Measurements from ENCODE around the gene UPP2.

The UPP2 gene

GRCh38 chr2:158095269-158095668 lies 6.4 kb upstream of the UPP2 start:
- no peak for TF ChIP-seq CTCF (conservative IDR thresholded peaks at IDR 0.05)
- no peak overlapping the region for H3K27ac ChIP-seq

GRCh38 chr2:158095912-158096311 lies 5.8 kb upstream of the UPP2 start:
- H3K27ac ChIP-seq, result no peak overlapping the region
- TF ChIP-seq CTCF (conservative IDR thresholded peaks at IDR 0.05), result no peak

GRCh38 chr2:158097481-158097880 lies 4.2 kb upstream of the UPP2 start:
- no peak overlapping the region for H3K27ac ChIP-seq
- TF ChIP-seq CTCF (conservative IDR thresholded peaks at IDR 0.05), result no peak

- TF ChIP-seq CTCF (conservative IDR thresholded peaks at IDR 0.05), result no peak
- no peak overlapping the region for H3K27ac ChIP-seq
These were observed 3.5 kb upstream of the UPP2 start for GRCh38 chr2:158098178-158098577.

GRCh38 chr2:158099716-158100115 lies 2.0 kb upstream of the UPP2 start:
- H3K27ac ChIP-seq, result no peak overlapping the region
- no peak for TF ChIP-seq CTCF (conservative IDR thresholded peaks at IDR 0.05)

- H3K27ac ChIP-seq, result no peak overlapping the region
These were observed 1.3 kb upstream of the UPP2 start for GRCh38 chr2:158100411-158100810.

GRCh38 chr2:158102446-158102845 lies 770 bp downstream of the UPP2 start:
- no peak for TF ChIP-seq CTCF (conservative IDR thresholded peaks at IDR 0.05)
- no peak overlapping the region for H3K27ac ChIP-seq

More at GRCh38 chr2:158100411-158100810, 1.3 kb upstream of the UPP2 start:
- no peak for TF ChIP-seq CTCF (conservative IDR thresholded peaks at IDR 0.05)

All from VCaP (cell line).